Measurements from ENCODE around the gene CDH23. TPM values are rescaled to one million over a fixed set of nuclear protein-coding genes. Genes with fewer than 3 reads are reported as not detected.

CDH23 gene
- total and polyA plus RNA-seq, 2 of the 8 experiments (the other 6 are each of a cell fraction or from before 2014, with no cell fraction given), result 1.9 to 4.9 TPM

DNA sequence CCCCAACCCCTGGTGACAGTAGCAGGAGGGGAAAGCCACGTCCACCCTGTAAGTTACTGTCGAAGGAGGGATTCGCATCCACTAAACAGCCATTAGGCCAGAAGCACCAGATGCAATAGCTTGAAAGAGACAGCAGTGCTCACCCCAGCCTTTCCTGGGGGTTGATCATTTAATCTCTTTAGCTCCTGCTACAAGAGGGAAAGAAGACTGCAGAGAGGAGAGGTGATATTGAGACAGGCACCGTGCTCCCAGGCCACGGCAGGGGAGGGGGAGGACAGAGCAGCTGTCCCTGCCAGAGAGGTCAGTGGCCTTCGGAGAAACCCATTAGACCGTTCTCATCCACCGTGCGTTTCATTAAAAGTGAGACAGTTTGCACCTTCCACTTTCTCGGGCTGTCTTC lies 148.3 kb downstream of the CDH23 start:
- TF ChIP-seq CHD2 (IDR thresholded peaks at IDR 0.05; ENCODE audit: low read length) (no peak), SIRT6 (IDR thresholded peaks at IDR 0.05; ENCODE audit: low read length) (no peak), TEAD4 (IDR thresholded peaks at IDR 0.05; ENCODE audit: low read depth, low read length) (no peak), CHD1 (IDR thresholded peaks at IDR 0.05; ENCODE audit: low read depth, low read length) (no peak)
- TF ChIP-seq, protein P1, sequence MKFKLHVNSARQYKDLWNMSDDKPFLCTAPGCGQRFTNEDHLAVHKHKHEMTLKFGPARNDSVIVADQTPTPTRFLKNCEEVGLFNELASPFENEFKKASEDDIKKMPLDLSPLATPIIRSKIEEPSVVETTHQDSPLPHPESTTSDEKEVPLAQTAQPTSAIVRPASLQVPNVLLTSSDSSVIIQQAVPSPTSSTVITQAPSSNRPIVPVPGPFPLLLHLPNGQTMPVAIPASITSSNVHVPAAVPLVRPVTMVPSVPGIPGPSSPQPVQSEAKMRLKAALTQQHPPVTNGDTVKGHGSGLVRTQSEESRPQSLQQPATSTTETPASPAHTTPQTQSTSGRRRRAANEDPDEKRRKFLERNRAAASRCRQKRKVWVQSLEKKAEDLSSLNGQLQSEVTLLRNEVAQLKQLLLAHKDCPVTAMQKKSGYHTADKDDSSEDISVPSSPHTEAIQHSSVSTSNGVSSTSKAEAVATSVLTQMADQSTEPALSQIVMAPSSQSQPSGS (IDR thresholded peaks at IDR 0.05; ENCODE audit: low read length), result no peak
- 90% methylated on average over 6 of the region's 10 CpGs; no CpG with 5 or more reads in 1 of the 2 experiments for WGBS, 2 experiments (ENCODE audit: extremely low coverage in 1 of 2, insufficient coverage in 1 of 2, insufficient read length in 1 of 2, insufficient replicate concordance in 2 of 2, low coverage in 1 of 2, low lambda C conversion rate in 2 of 2, missing lambda C conversion rate in 1 of 2)
- no peak overlapping the region for H4K91ac ChIP-seq (replicated peaks; ENCODE audit: insufficient read length, low read length)
- H3K23ac ChIP-seq (ENCODE audit: insufficient read length), result no peak overlapping the region
- H4K5ac ChIP-seq (ENCODE audit: insufficient read length, low read depth, low read length), result no peak overlapping the region
- no peak overlapping the region for H2AFZ ChIP-seq (ENCODE audit: low read length)
- no peak overlapping the region for H3K4ac ChIP-seq (replicated peaks; ENCODE audit: insufficient read length, low read depth, low read length)
- no peaks in the 10 kb centered on the region for H3K36me3 ChIP-seq (ENCODE audit: control insufficient read depth in 2 of 4, insufficient read depth in 4 of 4, low read length in 3 of 4)
- no peak overlapping the region; the same call in 1 of the 2 replicates for H2BK12ac ChIP-seq (ENCODE audit: low read depth, low read length)
- H2BK5ac ChIP-seq (ENCODE audit: low read depth, low read length), result no peak overlapping the region
- H3K18ac ChIP-seq (ENCODE audit: extremely low read depth, low read length), result no peak overlapping the region
- H3K9me3 ChIP-seq (ENCODE audit: insufficient read depth in 2 of 2, low read depth in 1 of 2, low read length in 1 of 2), result no peaks in the 10 kb centered on the region
- H2BK120ac ChIP-seq (replicated peaks; ENCODE audit: low read depth, low read length), result no peak overlapping the region
- H3K4me3 ChIP-seq (ENCODE audit: extremely low read depth in 1 of 4, insufficient read depth in 2 of 4, low read depth in 3 of 4, low read length in 4 of 4), result no peak overlapping the region
- 0 out of 2 replicates have a peak, but pooled peaks cover 2% of the 10 kb centered on the region for H3K79me1 ChIP-seq (ENCODE audit: low read depth, low read length)
- H3K9ac ChIP-seq (replicated peaks in 1 of 4; ENCODE audit: extremely low read depth in 1 of 4, low read depth in 3 of 4, low read length in 3 of 4), result no peak overlapping the region
- ChIA-PET CTCF (ENCODE audit: partially characterized antibody) (interaction anchor here (0.7 to 6.5 kb wide), 12 partner anchors 9 to 163 kb away, joined by 3 to 63 read pairs (median 6); no protein-coding TSS in a partner anchor), POLR2A (ENCODE audit: partially characterized antibody) (no interaction called here)
- no peak overlapping the region for H4K8ac ChIP-seq (ENCODE audit: extremely low read depth, insufficient read depth, low read length)
- H4K20me1 ChIP-seq (replicated peaks in 1 of 2; ENCODE audit: control insufficient read depth in 1 of 2, insufficient read depth in 2 of 2, low read length in 2 of 2), result no peaks in the 10 kb centered on the region
- peaks cover 6 to 28% (median 13%) of the 10 kb centered on the region in 4 experiments for H3K4me1 ChIP-seq (replicated peaks in 1 of 4; ENCODE audit: control insufficient read depth in 3 of 4, insufficient read depth in 4 of 4, low read length in 3 of 4)
- no peak overlapping the region for H3K4me2 ChIP-seq (ENCODE audit: insufficient read depth in 1 of 2, low read depth in 2 of 2, low read length in 2 of 2)
- no peak overlapping the region for H3K27ac ChIP-seq (ENCODE audit: low read depth, low read length)
- no peaks in the 10 kb centered on the region for H3K79me2 ChIP-seq (ENCODE audit: control insufficient read depth in 1 of 2, insufficient read depth in 2 of 2, low read length in 2 of 2)
- no peaks in the 10 kb centered on the region for H3K27me3 ChIP-seq (replicated peaks in 1 of 4; ENCODE audit: control insufficient read depth in 3 of 4, extremely low read depth in 1 of 4, insufficient read depth in 3 of 4, low read length in 3 of 4)
- no peak overlapping the region; the same call in 1 of the 2 replicates for H2BK15ac ChIP-seq (ENCODE audit: low read length)
- no peak overlapping the region for H2BK20ac ChIP-seq (ENCODE audit: low read length)
- DNase-seq (ENCODE audit: low read depth in 1 of 2, low spot score in 2 of 2) (no peak), FAIRE-seq (no peak)
- H3K56ac ChIP-seq (replicated peaks; ENCODE audit: insufficient read length, low read depth, low read length), result no peak overlapping the region
- no peaks in the 10 kb centered on the region for H3K23me2 ChIP-seq (ENCODE audit: low read depth, low read length)
- H2AK5ac ChIP-seq (ENCODE audit: low read depth, low read length), result no peak overlapping the region
- no peak overlapping the region for H3K14ac ChIP-seq (ENCODE audit: insufficient read length)
